HT-29 (cell line): ENCODE measurements around the gene SUPT16H. TPM values are rescaled to one million over a fixed set of nuclear protein-coding genes. Genes with fewer than 3 reads are reported as not detected.
A peak's percentile ranks its signal among the peaks of the same experiment; 100 is the strongest.
"Not testable (repeated sequence)": the region's sequence is repeated elsewhere in the genome, so short reads cannot be mapped to it uniquely, and the experiment has no call there.

Experiments
- DNase-seq: peaks from one replicate; pipeline ENCODE4 v3.0.0-alpha.2; 2015; ENCODE audit warnings: low spot score
- total RNA-seq: library from RNA; depleted of rRNA; stranded (reverse); fragments of >200 nt; shearing (Covaris generic); gene quantifications from 2 replicates; pipeline ENCODE4 v1.2.3, GENCODE V29; 2014; rRNA removed

The SUPT16H gene
- 34.5 and 43.7 TPM in 2 replicates for total RNA-seq

DNA sequence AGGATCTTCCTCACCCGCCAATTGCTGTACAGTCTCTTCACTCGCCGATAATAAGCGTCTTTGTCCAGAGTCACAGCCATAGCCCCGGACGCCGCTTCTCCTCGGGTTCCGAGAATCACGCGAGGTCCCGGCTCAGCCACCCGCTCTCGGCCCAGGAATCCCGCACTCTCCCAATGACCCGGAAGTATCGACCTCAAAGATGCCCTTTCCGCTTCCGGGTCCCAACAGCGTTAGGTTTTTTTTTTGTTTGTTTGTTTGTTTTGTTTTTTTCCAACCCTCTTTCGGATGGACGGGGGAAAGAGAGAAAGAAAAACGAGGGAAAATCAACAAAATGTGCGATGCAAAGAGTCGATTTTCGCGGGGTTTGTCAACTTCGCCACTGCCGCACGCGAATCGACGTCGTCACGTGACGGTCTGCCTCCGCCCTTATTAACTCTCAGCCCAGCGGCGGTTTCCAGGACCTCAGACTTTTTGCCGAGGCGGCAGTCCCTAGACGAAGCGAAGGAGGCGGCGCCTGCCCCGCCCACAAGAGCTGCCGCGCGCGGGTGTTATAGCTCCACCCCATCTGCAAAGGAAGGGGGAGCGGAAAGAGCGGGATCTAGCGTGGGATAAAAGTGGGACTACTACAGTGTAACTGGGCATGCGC, at the start of gene SUPT16H:
Gene SUPT16H (minus strand): TSS at position 172 of the 646 bp plus-strand sequence. CDS start 92 bp downstream, at position 80.
- DNase-seq = peak; percentile 94

DNA sequence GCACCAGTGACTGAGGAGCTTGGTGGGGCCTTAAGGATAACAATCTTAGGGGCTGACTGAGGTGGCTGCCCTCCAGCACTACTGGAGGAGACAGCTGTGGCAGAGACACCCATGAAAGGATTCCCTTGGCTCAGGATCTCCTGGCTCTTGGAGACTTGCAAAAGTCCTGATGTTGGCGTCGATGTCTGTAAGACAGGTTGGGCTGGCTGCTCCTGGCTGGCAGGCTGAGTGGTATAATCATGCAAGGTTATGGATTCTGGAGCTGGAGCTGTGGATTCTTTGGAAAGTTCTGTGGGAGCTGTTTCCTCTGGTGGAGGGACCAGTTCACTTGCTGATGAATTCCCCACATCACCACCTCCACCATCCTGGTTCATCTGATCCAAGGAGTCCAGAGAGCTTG, 47.3 kb upstream of the SUPT16H start:
- no peak for DNase-seq

DNA sequence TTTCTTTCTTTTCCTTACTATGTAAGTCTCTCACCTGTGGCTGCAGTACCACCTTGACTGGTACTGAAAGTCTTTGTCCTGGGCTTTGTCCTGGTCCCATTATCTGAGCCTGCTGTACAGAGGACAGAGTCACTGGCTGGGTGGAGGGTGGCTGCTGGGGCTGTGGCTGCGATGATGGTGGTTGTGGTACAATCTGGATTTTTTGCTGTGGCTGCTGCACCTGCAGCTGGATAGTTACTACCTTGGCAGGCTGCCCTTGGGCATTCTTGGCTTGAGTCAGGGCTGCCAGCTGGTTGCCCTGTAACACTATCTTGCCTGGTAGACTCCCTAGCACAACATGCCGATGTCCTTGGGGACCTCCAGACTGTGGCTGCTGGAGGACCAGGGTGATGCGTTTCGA, 45.1 kb upstream of the SUPT16H start:
- DNase-seq = no peak

DNA sequence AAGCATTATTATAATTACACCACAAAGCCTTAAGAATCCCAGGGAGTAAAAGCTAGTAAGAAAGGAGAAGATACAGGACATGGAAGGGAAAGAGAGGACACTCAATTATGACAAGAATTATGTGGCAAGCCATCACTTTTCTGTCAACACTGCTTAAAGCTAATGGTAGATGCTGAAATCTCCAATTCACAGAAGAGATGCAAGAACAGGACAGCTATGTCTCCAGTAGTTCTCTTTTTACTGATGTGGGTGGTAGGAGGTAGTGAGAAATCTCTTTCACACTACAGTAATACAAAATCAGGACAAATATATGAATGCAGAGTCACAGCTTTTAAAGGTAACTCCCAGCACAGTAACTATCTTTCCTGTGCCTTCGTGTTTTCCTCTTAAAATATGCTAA, 42.9 kb upstream of the SUPT16H start:
- no peak for DNase-seq

DNA sequence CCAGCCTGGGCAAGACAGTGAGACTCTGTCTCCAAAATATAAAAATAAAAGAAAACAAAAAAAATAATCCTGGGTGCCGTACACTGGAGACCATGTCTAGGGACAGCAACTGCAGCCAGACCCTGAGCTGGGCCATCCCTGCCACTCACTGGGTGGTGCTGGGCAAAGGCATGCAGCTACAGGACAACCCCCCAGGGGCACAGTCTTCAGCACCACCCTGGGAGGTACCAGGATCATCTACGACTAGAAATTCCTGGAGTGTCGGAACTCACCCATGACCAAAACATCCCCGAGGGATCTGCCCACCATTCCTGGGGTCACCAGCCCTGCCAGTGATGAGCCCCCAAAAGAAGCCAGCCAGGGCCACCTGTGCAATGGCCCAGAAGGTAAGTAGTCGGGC, 35.7 kb upstream of the SUPT16H start:
- no peak for DNase-seq

DNA sequence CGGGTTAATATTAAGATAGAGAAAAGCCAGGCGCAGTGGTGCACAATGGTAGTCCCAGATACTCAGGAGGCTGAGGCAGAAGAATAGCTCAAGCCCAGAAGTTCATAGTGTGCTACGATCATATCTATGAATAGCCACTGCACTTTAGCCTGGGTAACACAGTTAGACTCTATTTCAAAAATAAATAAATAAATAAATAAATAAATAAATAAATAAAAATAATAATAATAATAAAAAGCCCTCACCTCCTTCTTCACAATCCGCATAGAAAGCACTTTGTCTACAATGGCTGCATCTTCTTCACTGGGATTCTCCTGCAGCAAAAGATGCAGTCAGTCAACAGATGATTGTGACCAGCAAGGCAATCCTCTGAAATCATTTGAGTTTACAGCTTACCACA, 31.5 kb upstream of the SUPT16H start:
- no peak for DNase-seq

DNA sequence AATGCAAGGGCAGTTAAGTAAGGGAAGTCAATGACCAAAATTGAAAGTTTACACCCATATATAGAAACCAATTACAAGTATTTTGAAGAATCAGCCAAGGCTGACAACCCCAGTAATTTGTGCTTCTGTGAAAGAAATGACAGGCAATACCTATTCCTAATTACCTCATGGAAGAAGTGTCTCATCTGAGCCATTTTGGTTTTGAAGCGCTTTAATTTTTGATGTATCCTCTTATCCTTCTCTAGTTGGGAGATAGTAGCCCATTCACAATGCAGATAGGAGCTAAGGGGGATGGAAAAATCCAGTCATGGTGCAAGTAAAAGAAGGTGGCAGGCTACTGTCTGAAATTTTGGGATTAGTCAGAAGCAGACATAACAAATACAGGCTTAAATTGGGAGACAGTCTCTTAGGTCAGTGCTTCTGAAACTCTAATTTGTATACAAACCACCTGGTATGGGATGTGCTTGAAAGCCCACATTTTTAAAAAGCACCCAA, 30.4 kb upstream of the SUPT16H start:
- no peak for DNase-seq

DNA sequence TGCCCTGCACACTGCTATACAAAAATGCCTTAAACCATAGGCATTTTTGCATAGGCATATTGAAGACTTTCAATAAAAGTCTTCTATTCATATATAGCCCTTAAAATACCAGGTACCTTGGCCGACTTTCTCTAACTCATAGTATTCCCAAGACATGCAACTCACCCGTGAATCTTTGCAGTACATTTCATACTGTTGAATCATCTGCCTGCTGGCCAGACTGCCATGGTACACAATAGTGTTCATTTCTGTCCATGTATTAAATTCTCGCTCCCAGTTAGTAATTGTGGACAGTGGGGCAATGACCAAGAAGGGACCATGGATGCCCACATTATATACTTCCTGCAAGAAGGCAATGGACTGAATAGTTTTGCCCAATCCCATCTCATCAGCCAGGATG, 24.3 kb upstream of the SUPT16H start:
- DNase-seq = no peak

DNA sequence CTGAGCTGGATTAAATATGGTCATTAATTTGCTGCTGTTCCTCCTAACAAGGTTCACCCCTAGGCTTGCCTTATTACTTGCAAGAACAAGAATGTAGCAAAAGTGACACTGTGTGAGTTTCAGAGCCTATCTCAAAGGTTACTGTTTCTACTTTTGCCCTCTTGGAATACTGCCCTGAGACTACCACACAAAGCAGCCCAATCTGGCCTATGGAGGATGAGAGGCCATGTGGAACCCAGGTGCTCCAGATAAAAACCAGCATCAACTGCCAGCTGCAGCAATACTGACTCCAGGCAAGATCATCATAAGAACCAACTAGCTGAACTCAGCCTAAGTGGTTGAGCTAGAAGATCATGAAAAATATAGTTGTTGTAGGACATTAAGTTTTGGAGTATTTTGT, 22.4 kb upstream of the SUPT16H start:
- no peak for DNase-seq

DNA sequence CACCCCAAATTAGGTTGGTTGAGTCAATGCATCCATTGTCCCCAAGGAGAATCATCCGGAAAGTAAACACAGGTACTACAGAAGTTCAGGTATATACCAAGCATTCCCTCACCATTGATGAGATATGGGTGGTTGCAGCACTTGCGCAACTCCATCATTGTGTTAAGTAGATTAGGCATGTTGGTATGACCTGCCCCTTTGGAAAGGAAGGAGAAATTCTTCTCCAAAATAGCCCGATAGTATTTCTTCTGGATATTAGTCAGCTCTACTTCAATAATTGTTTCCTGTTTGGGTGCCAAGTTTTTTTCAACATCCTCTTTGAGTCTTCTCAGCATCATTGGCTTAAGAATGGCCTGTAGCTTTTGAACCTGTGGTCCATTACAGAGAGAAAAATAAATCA, 21.3 kb upstream of the SUPT16H start:
- DNase-seq = no peak

DNA sequence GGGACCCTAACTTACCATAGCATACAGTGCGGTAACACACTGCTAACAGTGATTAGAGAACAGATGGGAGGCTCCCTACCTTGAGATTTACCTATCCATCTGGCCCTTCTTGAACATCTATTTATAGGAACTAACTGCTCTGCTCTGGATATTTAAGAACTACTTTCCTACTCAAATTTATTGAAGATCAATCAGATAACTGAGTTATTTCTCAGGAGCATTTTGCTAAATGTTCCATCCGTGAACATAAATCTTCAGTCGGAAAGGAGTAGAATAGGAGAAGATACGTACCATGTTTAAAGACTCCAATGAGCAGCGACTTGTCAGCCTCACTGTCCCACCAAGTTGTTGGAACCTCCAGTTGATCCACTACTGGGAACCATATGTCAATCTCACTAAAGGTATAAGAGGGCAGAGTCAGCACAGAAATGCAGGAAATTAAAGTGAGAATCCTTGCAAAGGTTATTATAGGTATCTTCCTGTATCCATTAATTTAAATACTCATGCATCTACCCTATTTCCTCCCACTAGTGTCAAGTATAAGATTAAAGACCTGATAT, 15.6 kb upstream of the SUPT16H start:
- DNase-seq = no peak

DNA sequence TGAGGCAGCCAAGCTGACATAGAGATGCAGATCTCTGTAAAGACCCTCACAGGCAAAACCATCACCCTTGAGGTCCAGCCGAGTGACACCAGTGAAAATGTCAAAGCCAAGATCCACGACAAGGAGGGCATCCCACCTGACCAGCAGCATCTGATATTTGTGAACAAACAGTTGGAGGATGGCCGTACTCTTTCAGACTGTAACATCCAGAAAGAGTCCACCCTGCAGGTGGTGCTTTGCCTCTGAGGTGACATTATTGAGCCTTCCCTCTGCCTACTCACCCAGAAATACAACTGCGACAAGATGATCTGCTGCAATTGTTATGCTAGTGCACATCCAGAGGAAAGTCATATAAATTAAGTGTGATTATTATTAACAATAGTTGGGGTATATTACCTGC, 15.1 kb upstream of the SUPT16H start:
- DNase-seq = no peak

DNA sequence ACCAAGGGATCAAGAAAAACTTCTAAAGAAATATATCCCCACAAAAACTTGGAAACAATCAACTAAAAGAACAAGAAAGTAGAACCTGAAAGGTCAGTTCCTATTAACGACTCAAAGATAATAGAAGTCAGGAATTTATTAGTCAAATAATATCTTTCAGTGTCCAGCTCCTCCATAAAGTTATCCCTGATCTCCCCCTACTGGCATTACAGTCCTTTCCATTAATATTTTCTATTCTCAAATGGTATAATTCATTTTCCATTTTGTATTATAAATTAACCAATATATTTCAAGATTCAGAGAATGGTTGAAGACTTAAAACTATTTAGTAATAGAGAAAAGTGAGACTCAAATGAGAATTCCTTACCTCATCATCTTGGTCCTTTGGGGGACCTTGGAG, 11.6 kb upstream of the SUPT16H start:
- DNase-seq = no peak

DNA sequence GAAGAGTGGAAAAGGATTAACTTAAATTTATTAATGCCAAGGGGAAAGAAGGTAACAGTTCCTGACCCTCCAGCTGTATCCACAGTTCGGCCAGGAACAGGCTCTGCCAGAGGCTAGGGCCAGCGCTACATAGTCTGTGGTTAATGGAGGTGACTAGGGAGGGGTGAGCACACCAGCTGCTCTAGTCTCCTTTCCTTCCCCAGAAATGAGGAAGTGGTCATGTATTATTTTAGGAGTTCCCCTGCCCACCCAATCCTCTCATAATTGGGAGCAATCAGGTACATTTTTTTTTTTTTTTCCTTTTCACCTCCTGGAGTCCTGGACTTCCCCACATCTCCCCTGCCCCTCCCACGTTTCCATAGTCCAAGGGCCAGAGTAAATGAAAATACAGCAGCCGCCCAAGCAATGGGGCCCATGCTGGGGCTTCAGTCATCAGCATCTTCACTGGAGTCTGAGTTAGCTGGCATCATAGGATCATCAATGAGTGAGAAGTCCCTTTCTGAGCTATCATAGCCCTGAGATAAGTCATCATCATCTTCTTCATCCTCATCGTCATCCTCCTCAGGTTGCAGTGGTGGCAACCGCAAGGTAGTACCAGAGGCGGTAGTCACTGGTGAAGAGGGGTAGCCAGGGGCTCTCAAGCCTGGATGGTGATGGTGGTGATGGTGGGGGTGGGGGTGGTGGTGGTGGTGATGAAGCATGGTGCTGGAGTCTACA, 1.5 kb upstream of the SUPT16H start:
- peak; percentile 1 for DNase-seq

DNA sequence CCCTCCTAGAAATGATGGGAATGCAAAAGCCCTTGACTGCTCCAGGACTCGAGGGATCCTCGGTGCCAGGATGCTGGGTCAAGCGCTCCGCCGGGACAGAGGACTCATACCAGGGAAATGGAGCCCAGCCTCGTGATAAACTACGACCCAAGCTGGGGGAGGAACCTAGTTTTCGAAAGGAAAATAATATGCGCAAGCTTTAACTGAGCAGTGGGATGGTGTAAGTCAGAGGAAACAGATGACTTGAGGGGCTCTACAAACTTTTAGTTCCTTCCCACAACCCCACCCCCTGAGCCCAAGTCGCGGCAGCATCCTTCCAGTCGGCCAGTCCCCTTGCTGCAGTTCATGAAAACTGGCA, 654 bp upstream of the SUPT16H start:
- no peak for DNase-seq

DNA sequence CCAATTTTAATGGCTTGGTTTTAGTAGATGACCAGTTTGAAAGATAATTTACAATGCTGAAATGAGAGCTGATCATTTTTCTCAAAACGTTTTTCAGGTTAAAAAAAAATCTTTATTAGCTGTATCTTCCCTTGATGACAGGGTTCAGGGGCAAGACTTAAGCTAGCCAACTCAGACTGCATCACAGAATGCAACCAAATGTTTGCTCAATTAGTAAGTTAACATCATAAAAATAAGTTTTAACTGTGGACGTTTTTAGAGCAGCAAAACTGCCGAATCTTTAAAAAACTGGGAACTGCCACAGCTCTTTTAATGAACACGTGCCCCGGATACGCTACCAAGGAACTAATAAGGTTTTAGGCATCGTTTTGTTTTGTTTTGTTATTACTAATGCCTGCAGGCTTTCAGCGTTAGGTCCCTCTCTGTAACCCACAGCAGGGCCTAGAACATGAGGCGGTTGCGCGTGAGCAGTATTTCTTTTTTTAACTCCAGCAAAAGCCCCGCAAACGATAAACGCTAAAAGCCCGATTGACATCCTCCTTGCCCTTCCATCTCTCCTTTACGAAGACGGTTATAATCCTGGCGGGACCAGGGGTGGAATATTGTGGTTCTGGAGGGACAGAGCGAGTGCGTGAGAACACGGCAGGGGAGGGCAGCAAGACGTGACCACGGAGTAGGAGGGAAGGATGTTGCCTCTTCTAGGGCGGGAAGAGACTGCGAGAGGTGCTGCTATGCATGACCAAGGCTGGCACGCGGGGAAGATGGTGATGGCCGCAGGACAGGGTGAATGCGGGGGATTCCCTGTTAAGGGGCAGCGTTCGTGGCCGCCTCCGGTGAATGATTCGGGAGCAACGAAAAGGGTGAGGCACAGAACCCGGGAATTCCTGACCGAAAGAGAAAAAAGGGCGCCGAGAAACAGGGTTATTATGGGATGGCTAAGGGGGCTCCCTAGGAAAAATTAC, 652 bp downstream of the SUPT16H start:
- peak; percentile 45 for DNase-seq

DNA sequence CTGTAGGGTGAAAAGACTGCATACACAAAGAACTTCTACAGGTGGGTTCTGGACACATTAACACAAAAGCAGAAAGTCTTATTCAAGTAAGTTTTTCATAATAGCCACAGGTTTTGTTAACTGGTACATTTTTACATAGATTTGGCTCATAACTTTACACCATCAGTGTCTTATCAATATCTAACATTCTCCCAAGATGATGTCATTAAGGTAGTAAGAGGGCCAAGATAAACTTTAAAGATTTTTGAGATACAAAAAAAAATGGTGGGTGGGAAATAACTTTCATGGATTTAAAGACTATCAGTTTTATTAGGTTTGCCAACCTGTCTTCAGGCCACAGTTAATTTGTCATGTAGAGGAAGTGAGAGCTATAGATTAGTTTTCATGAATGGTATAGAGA, 1.7 kb downstream of the SUPT16H start:
- no peak for DNase-seq

DNA sequence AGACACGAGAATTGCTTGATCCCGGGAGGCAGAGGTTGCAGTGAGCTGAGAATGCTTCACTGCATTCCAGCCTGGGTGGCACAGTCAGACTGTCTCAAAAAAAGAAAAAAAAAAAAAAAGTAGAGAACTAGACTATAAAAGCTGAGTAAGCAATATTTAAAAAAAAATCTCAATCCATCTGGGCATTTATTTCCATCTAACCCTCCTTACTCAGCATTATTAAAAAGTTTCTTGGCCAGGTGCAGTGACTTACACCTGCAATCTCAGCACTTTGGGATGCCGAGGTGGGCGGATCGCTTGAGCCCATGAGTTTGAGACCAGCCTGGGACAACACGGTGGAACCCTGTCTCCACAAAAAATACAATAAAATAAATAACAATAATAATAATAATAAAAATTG, 4.5 kb downstream of the SUPT16H start:
- DNase-seq = no peak

DNA sequence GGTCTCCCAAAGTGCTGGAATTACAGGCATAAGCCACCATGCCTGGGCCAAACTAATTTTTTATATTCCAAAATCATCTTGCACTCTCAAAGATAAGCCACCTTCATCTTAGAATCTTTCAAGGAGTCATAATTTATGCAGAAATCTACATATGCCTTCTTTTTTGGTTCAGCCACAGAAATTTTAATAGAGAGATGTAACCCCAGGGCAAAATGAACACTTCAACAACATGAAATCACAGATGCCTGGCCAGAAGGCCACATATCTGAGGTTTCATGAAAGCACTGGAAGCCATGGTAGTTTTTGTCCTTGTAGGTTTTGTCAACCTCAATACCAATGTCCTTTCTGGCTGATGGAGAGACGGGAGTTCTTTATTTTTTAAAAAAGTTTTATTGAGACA, 9.8 kb downstream of the SUPT16H start:
- no peak for DNase-seq

DNA sequence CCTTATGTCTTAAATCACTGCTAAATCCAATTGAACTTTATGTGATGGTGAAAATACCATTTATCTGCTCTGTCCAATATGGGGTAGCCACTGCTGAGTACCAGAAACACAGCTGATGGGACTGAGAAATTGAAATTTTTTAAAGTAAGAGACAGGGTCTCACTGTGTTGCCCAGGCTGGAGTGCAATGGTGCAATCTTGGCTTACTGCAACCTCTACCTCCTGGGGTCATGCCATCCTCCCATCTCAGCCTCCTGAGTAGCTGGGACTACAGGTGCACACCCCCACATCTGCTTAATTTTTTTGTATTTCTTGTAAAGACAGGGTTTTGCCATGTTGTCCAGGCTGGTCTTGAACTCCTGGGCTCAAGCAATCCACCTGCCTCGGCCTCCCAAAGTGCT, 11.0 kb downstream of the SUPT16H start:
- not testable (repeated sequence) for DNase-seq

DNA sequence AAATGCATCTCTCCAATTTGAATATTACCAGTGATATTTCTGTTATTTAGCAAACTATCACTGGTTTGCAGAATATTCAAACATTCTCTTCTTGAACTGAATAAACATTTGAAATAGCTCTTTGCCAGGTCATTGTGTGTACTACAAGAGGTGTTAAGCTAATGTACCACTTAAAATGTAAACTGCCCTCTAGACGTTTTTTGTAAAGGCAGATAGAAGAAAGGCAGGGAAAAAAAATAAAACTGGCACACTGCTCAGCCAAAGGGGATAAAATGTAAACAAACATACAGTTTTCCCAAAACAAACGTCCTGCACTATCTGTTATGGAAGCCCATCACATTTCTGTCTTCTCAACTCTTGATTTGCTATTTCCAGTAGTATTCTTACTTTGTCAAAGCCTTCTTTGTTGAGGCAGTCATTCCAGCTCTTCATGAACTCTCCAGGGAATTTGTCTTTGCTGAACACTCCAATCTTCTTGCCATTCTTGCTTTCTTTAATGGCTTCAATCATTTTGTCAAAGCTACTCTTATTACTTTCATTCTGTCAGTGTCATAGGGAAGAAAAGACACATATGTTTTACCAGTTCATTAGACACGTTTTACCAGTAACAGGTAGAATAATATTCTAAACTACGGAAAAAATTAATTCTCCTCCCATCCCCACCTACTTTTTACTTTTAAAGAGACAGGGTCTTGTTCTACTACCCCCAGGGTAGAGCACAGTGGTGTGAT, 13.7 kb downstream of the SUPT16H start:
- no peak for DNase-seq
